ENCODE measurements around the gene KLC1. TPM values are rescaled to one million over a fixed set of nuclear protein-coding genes. Genes with fewer than 3 reads are reported as not detected.

The KLC1 gene
- total RNA-seq, 1 donor from 2014 or later = 163 TPM

GRCh38 chr14:103621860-103622259, 7.2 kb upstream of the KLC1 start:
- H3K27ac Mint-ChIP-seq = no peak overlapping the region
- no peak for TF ChIP-seq CTCF (IDR thresholded peaks at IDR 0.05; ENCODE audit: unreplicated experiment)
- no peaks in the 10 kb centered on the region for H3K9me3 Mint-ChIP-seq
- DNase-seq (ENCODE audit: low spot score in 2 of 2, unreplicated experiment in 2 of 2) = no peak
- H3K36me3 Mint-ChIP-seq = no peaks in the 10 kb centered on the region
- no peaks in the 10 kb centered on the region for H3K4me1 Mint-ChIP-seq
- no peaks in the 10 kb centered on the region for H3K27me3 Mint-ChIP-seq (ENCODE audit: low read depth)
- no peak overlapping the region for H3K4me3 Mint-ChIP-seq

- TF ChIP-seq CTCF (IDR thresholded peaks at IDR 0.05; ENCODE audit: unreplicated experiment) = no peak
- Mint-ChIP-seq H3K36me3 (no peaks in the 10 kb centered on the region), H3K4me3 (no peak overlapping the region), H3K9me3 (no peaks in the 10 kb centered on the region), H3K27ac (no peak overlapping the region), H3K4me1 (peaks cover 3% of the 10 kb centered on the region), H3K27me3 (ENCODE audit: low read depth) (no peaks in the 10 kb centered on the region)
- no peak for DNase-seq (ENCODE audit: low spot score in 2 of 2, unreplicated experiment in 2 of 2)
Observed at GRCh38 chr14:103623308-103623707, 5.7 kb upstream of the KLC1 start.

- no peak for TF ChIP-seq CTCF (IDR thresholded peaks at IDR 0.05; ENCODE audit: unreplicated experiment)
- Mint-ChIP-seq H3K9me3 (no peaks in the 10 kb centered on the region), H3K27me3 (ENCODE audit: low read depth) (no peaks in the 10 kb centered on the region), H3K4me1 (peaks cover 3% of the 10 kb centered on the region), H3K27ac (no peak overlapping the region), H3K4me3 (no peak overlapping the region), H3K36me3 (no peaks in the 10 kb centered on the region)
- DNase-seq (ENCODE audit: low spot score in 2 of 2, unreplicated experiment in 2 of 2) = no peak
Observed at GRCh38 chr14:103623883-103624482, 5.0 kb upstream of the KLC1 start.

GRCh38 chr14:103624860-103625259, 4.2 kb upstream of the KLC1 start:
- H3K4me3 Mint-ChIP-seq = no peak overlapping the region
- DNase-seq (ENCODE audit: low spot score in 2 of 2, unreplicated experiment in 2 of 2) = no peak
- no peaks in the 10 kb centered on the region for H3K27me3 Mint-ChIP-seq (ENCODE audit: low read depth)
- no peak overlapping the region for H3K27ac Mint-ChIP-seq
- no peaks in the 10 kb centered on the region for H3K9me3 Mint-ChIP-seq
- no peak for TF ChIP-seq CTCF (IDR thresholded peaks at IDR 0.05; ENCODE audit: unreplicated experiment)
- H3K36me3 Mint-ChIP-seq = no peaks in the 10 kb centered on the region
- peaks cover 4% of the 10 kb centered on the region for H3K4me1 Mint-ChIP-seq

- Mint-ChIP-seq H3K9me3 (no peaks in the 10 kb centered on the region), H3K27ac (no peak overlapping the region), H3K36me3 (no peaks in the 10 kb centered on the region)
Observed at GRCh38 chr14:103625356-103626095, 3.5 kb upstream of the KLC1 start.

More at GRCh38 chr14:103625356-103626095, 3.5 kb upstream of the KLC1 start:
- no peak for TF ChIP-seq CTCF (IDR thresholded peaks at IDR 0.05; ENCODE audit: unreplicated experiment)
- Mint-ChIP-seq H3K4me1 (peaks cover 9% of the 10 kb centered on the region), H3K4me3 (no peak overlapping the region), H3K27me3 (ENCODE audit: low read depth) (no peaks in the 10 kb centered on the region)
- no peak for DNase-seq (ENCODE audit: low spot score in 2 of 2, unreplicated experiment in 2 of 2)

Measured in mesothelial cell of epicardium (in vitro differentiated cells).